Activated CD4-positive, alpha-beta memory T cell treated with anti-CD3 and anti-CD28 coated beads, Interleukin-2, amount 10 ng/mL, durations not matched to agents 7 days and 5 days (primary cell): Measurements from ENCODE around the gene UBAC2. TPM values are rescaled to one million over a fixed set of nuclear protein-coding genes. Genes with fewer than 3 reads are reported as not detected.

Experiments used
- CTCF ChIA-PET: fragments of 350-600 bp; sonication (Branson Sonifier 250); formaldehyde crosslinking; loops from one replicate; lab custom pipeline; 2021; ENCODE audit warnings: antibody characterized with exemption, inconsistent platforms; lab: Charles Lee
- POLR2A ChIA-PET: fragments of 350-600 bp; sonication (Branson Sonifier 250); formaldehyde crosslinking; loops from one replicate; lab custom pipeline; 2021; ENCODE audit warnings: antibody characterized with exemption; lab: Charles Lee
- DNase-seq: peaks from one replicate; pipeline ENCODE4 v3.0.0-alpha.2; 2020
- H3K27ac Mint-ChIP-seq: one replicate; pipeline ENCODE4 v1.8.0; 2021; ENCODE audit warnings: mild to moderate bottlenecking, mixed read lengths
- H3K27me3 Mint-ChIP-seq: one replicate; pipeline ENCODE4 v1.8.0; 2021; ENCODE audit warnings: mixed read lengths
- H3K36me3 Mint-ChIP-seq: one replicate; pipeline ENCODE4 v1.8.0; 2021; ENCODE audit warnings: low read depth, mixed read lengths
- H3K4me1 Mint-ChIP-seq: one replicate; pipeline ENCODE4 v1.8.0; 2021; ENCODE audit warnings: mixed read lengths
- H3K4me3 Mint-ChIP-seq: one replicate; pipeline ENCODE4 v1.8.0; 2021; ENCODE audit warnings: mild to moderate bottlenecking, mixed read lengths
- H3K9me3 Mint-ChIP-seq: one replicate; pipeline ENCODE4 v1.8.0; 2021; ENCODE audit warnings: mixed read lengths
- total RNA-seq, 2 experiments: library from RNA; stranded (reverse); gene quantifications; one replicate each; pipeline ENCODE4 v1.2.3, GENCODE V29; 2021

The UBAC2 gene
- total RNA-seq, 2 experiments from 2014 or later: 53.8 to 55.2 TPM

DNA sequence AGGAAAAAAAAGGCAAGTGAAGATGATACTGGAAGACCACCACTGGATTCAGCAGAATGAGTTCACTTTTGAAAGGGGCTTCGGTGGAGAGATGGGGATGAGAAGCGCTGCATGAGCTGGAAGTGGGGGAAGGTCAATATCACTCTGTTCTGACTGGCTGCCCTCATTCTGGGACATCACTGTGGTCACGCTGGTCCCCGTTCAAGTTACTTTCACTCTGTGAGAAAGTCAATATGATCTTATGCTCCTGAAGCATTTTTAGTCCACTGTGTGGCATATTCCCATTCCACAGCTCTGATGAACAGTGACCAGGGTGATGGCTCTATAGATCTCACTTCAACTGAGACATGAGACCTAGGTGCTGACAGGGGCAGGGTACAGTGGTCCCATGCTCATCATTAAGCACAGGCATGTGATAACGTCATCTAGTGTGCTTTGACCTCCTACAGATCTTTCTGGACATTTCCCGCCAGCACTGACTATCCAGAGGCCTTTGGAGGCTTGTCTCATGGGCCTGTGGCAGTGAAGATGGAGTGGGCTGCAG lies 146.8 kb downstream of the UBAC2 start:
- ChIA-PET POLR2A (interaction anchor here (0.8 to 3.0 kb wide), 6 partner anchors 22 to 93 kb away, joined by 3 to 13 read pairs (median 3); partner anchors contain the start of gene GPR183), CTCF (interaction anchor here (0.8 to 3.2 kb wide), 4 partner anchors 13 to 90 kb away, joined by 3 to 11 read pairs (median 4); no protein-coding TSS in a partner anchor)
- H3K36me3 Mint-ChIP-seq: peaks cover 57% of the 10 kb centered on the region
- no peaks in the 10 kb centered on the region for H3K27me3 Mint-ChIP-seq
- H3K9me3 Mint-ChIP-seq: no peaks in the 10 kb centered on the region
- DNase-seq: no peak
- H3K4me3 Mint-ChIP-seq: no peak overlapping the region
- H3K27ac Mint-ChIP-seq: no peak overlapping the region
- H3K4me1 Mint-ChIP-seq: peaks cover 41% of the 10 kb centered on the region

DNA sequence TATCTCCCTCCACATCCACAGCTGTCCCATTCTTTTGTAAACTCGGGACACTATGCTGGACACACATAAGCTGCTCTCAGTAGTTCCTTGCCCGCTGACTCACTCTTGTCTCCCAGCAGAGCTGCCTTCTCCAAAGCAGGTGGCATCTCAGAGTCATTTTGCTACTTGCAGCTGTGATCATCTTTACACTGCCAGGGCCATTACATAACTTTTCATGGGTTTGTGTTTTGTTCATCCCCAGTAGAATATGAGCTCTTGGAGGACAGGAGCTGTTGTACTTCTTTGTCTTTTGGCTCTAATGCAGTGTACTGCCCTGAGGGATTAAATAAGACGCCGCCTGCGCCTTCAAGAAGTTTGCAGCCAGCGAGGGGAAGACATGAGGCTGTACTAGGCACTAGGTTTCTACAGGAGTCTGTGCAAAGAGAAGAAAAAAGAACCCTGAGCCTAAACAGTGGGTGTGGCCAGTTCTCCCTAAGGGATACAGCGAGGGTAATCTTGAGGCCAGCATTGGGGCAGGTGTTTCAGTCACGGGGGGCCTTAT lies 147.3 kb downstream of the UBAC2 start:
- Mint-ChIP-seq H3K9me3 (no peaks in the 10 kb centered on the region), H3K36me3 (peaks cover 54% of the 10 kb centered on the region), H3K4me3 (no peak overlapping the region), H3K4me1 (peaks cover 47% of the 10 kb centered on the region), H3K27me3 (no peaks in the 10 kb centered on the region), H3K27ac (no peak overlapping the region)
- ChIA-PET POLR2A (interaction anchor here (0.8 to 3.0 kb wide), 8 partner anchors 14 to 92 kb away, joined by 3 to 13 read pairs (median 4); partner anchors contain the start of gene GPR183), CTCF (interaction anchor here (0.8 to 3.2 kb wide), 4 partner anchors 12 to 89 kb away, joined by 3 to 11 read pairs (median 4); no protein-coding TSS in a partner anchor)
- DNase-seq: no peak

DNA sequence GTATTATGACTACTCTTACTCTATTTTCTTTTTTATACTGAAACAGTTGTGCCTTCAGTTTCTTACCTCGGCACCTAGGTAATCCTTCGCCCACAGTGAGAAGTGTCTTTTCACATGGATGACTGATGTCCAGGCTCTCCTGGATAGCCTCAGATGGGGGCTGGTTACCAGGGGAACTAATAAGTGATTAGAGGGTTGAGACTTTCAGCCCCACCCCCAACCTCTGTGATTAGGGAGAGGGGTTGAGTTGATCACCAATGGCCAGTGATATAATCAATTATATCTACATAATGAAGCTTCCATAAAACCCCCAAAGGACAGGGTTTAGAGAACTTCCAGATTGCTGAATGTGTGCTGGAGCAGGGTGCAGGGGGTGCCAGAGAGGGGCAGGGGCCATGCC lies 149.5 kb downstream of the UBAC2 start:
- Mint-ChIP-seq H3K4me1 (peaks cover 69% of the 10 kb centered on the region), H3K27ac (no peak overlapping the region), H3K4me3 (no peak overlapping the region), H3K27me3 (no peaks in the 10 kb centered on the region), H3K9me3 (no peaks in the 10 kb centered on the region), H3K36me3 (peaks cover 48% of the 10 kb centered on the region)
- DNase-seq: no peak
- POLR2A ChIA-PET: no interaction called here
- CTCF ChIA-PET: no interaction called here

DNA sequence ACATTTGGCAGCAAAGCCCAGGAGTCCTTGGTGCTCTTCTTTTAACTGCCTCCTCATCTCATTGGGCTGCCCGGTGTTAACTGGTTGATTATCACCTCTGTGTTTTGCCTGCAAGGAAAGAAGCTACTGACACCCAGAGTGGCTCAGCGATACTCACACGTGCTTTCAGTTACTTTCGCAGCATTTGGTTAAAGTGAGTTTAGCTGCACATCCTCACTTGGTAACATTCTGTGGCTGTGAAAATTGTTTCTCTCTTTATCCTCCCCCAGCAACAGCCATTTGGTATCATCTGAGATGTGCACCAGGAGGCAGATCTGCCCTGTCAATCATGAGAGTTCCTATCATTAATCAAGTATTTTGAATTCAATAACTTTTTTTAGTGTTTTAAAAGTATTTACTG lies 151.1 kb downstream of the UBAC2 start:
- no peaks in the 10 kb centered on the region for H3K27me3 Mint-ChIP-seq
- ChIA-PET CTCF (interaction anchor here (0.8 to 4.2 kb wide), 21 partner anchors 10 to 86 kb away, joined by 3 to 24 read pairs (median 6); partner anchors contain the start of gene GPR183), POLR2A (interaction anchor here (0.9 to 12.9 kb wide), 24 partner anchors 8 to 152 kb away, joined by 3 to 349 read pairs (median 8); partner anchors contain the start of genes GPR183 and UBAC2)
- no peaks in the 10 kb centered on the region for H3K9me3 Mint-ChIP-seq
- peak overlapping the region; percentile 60 for H3K27ac Mint-ChIP-seq
- peak overlapping the region; percentile 40 for H3K4me3 Mint-ChIP-seq
- H3K4me1 Mint-ChIP-seq: peaks cover 76% of the 10 kb centered on the region
- H3K36me3 Mint-ChIP-seq: peaks cover 39% of the 10 kb centered on the region
- peak; percentile 45 for DNase-seq

DNA sequence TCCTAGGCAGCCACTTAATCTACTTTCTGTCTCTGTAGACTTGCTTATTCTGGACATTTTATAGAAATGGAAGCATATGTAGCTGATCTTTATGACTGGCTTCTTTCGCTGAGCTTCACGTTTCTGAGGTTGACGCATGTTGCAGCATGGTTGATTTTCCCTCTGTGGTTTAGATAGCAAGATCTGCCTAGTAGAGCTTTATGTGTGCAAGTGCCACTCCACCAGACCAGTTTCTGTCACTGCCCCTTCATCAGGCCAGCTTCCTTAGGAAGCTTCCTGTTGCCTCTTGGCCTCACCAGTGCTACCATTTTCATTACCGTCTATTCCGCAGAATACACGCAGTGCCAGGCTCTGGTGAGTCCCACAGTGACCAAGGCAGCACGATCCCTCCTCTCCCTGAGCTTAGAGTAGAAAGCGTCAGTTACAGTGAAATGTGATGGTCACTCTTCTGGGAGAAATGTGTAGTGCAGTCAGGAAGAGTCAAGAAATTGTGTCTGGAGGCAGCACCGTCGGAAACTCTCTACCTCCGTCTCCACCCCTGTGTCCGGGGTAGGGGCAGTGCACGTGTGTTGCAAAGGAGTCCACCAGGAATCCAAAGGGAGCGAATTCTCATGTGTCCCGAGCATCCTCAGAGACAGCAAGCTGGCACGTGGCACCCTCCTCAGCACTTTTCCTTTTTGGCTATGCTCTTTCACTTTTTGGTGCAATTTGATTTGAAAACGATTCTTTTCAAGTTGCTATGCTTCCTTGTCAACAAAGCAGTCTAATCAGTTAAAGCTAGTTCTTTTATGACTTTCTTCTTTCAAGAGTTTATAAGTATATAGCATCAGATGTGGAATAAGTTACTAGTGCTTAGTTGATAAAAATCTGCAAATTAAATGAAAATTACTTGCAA lies 151.9 kb downstream of the UBAC2 start:
- H3K27me3 Mint-ChIP-seq: no peaks in the 10 kb centered on the region
- ChIA-PET POLR2A (interaction anchor here (0.9 to 12.9 kb wide), 24 partner anchors 7 to 152 kb away, joined by 3 to 349 read pairs (median 8); partner anchors contain the start of genes GPR183 and UBAC2), CTCF (interaction anchor here (0.7 to 4.2 kb wide), 21 partner anchors 11 to 87 kb away, joined by 3 to 24 read pairs (median 6); partner anchors contain the start of gene GPR183)
- H3K9me3 Mint-ChIP-seq: no peaks in the 10 kb centered on the region
- peaks cover 32% of the 10 kb centered on the region for H3K36me3 Mint-ChIP-seq
- peaks cover 76% of the 10 kb centered on the region for H3K4me1 Mint-ChIP-seq
- peak overlapping the region; percentile 60 for H3K27ac Mint-ChIP-seq
- DNase-seq: peak; percentile 54
- peak overlapping the region; percentile 40 for H3K4me3 Mint-ChIP-seq

DNA sequence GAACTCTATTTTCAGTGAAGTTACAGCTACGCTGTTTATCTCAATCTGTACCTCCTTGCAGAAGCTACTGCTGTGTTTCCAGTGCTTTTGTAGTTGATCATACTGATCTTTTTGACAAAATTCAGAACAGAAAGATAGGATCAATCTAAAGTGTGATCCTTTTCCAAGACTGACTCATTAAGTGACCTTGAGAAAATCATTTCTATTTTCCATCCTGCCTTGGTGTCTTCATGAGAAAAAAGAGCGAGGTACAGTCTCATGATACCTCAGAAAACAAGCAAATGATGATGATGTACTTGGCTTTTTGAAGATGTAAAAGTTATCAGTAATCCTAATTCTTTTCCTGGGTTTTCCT lies 152.6 kb downstream of the UBAC2 start:
- H3K27ac Mint-ChIP-seq: peak overlapping the region; percentile 60
- no peaks in the 10 kb centered on the region for H3K27me3 Mint-ChIP-seq
- H3K4me3 Mint-ChIP-seq: peak overlapping the region; percentile 4
- H3K36me3 Mint-ChIP-seq: peaks cover 31% of the 10 kb centered on the region
- H3K4me1 Mint-ChIP-seq: peaks cover 76% of the 10 kb centered on the region
- H3K9me3 Mint-ChIP-seq: no peaks in the 10 kb centered on the region
- DNase-seq: no peak
- POLR2A ChIA-PET: interaction anchor here (1.2 to 12.9 kb wide), 15 partner anchors 8 to 153 kb away, joined by 3 to 349 read pairs (median 17); partner anchors contain the start of genes GPR183 and UBAC2
- CTCF ChIA-PET: interaction anchor here (0.7 to 4.2 kb wide), 10 partner anchors 12 to 83 kb away, joined by 3 to 24 read pairs (median 9); no protein-coding TSS in a partner anchor

DNA sequence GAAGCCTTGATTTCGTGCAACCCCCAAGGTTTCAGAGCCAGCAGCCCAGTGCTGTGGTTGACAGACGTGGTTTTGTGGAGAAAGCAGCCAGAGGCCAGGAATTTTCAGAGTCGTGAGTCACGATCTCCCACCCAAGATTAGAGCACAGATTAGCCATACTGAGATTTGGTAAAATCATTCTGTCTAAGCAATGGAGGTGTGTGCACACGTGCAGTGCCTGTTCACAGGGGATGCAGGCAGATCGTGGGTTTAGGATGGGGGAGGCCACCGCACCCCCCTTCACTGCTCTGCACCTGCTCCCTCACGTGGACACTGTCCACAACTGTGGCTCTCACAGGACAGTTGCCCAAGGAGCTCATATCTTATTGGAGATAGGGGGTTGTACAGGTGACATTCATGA lies 153.2 kb downstream of the UBAC2 start:
- no peak for DNase-seq
- CTCF ChIA-PET: interaction anchor here (0.9 to 4.2 kb wide), 5 partner anchors 13 to 84 kb away, joined by 3 to 24 read pairs (median 3); no protein-coding TSS in a partner anchor
- POLR2A ChIA-PET: interaction anchor here (1.3 to 12.9 kb wide), 7 partner anchors 13 to 51 kb away, joined by 4 to 349 read pairs (median 55); partner anchors contain the start of gene GPR183
- Mint-ChIP-seq H3K27me3 (no peaks in the 10 kb centered on the region), H3K36me3 (peaks cover 29% of the 10 kb centered on the region), H3K27ac (peak overlapping the region; percentile 96), H3K9me3 (no peaks in the 10 kb centered on the region), H3K4me1 (peaks cover 79% of the 10 kb centered on the region), H3K4me3 (peak overlapping the region; percentile 39)

DNA sequence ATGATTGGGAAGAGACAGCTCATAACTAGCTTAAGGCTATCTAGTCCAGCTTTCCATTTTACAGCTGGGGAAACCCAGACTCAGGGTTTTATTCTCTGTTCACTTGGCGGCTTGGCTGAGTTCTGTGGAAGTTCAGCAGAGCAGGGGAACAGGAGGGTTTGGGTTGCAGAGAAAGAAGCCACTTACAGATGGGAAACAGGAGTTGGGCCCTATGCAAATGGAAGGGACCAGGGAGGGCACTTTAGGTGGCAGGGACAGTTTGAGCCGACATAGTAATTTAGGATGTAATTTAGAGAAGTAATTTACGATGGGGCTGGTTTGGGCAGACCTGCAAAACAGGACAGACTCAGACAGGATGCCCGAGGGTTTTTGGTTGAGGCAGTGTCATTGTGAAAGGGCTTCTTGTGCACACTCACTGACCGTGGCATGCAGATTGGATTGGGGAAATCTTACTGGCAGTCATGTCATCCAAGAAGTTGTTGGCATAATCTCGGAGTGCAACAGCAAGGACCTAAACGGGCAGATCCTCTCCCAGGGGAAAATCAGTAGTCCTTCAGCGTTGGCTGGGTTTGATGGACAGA lies 153.8 kb downstream of the UBAC2 start:
- peak; percentile 54 for DNase-seq
- ChIA-PET POLR2A (interaction anchor here (1.0 to 12.9 kb wide), 8 partner anchors 12 to 52 kb away, joined by 3 to 349 read pairs (median 52); partner anchors contain the start of gene GPR183), CTCF (interaction anchor here (0.9 to 4.2 kb wide), 5 partner anchors 12 to 85 kb away, joined by 3 to 24 read pairs (median 3); no protein-coding TSS in a partner anchor)
- H3K4me1 Mint-ChIP-seq: peaks cover 85% of the 10 kb centered on the region
- H3K36me3 Mint-ChIP-seq: peaks cover 31% of the 10 kb centered on the region
- H3K4me3 Mint-ChIP-seq: peak overlapping the region; percentile 39
- H3K27me3 Mint-ChIP-seq: no peaks in the 10 kb centered on the region
- no peaks in the 10 kb centered on the region for H3K9me3 Mint-ChIP-seq
- peak overlapping the region; percentile 96 for H3K27ac Mint-ChIP-seq

DNA sequence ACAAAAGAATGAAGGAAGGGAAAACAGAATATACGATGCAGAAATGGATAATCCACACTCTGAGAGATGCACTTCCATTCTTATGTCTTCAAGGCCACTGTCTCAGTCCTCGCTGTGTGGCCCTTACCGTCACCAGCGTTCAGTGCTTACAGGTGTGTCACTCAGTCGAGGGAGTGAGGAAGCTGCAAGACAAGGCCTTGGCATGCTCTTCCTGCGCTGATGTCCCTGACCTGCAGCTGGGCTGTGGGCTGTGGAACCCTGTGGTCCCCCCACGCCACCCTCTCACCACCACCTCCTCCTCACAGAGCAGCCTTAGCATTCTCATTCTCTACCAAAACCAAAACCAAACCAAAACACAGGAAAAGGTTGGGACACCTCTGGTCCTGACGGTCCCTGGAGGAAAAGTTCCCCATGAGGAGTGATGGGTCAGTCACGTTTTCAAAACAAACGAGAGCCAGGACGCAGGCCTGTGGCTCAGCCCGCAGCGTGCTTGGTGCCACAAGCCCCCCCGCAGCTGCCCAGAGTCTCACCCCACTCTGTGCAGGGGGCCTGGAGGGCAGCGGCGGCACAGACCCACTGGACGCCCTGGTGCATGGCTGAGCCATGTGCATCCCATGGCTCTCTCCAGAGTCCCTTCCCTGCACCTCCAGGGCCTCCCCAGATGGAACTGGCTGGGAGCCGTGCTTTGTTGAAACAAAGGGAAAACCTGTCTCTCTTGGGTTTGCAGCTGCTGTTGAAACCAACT lies 154.8 kb downstream of the UBAC2 start:
- Mint-ChIP-seq H3K27me3 (no peaks in the 10 kb centered on the region), H3K27ac (peak overlapping the region; percentile 96), H3K36me3 (peaks cover 38% of the 10 kb centered on the region), H3K9me3 (no peaks in the 10 kb centered on the region), H3K4me3 (peak overlapping the region; percentile 56), H3K4me1 (peaks cover 95% of the 10 kb centered on the region)
- ChIA-PET CTCF (interaction anchor here (1.2 to 4.2 kb wide), 7 partner anchors 27 to 86 kb away, joined by 3 to 24 read pairs (median 5); no protein-coding TSS in a partner anchor), POLR2A (interaction anchor here (0.7 to 12.9 kb wide), 19 partner anchors 11 to 156 kb away, joined by 3 to 349 read pairs (median 8); partner anchors contain the start of genes GPR183 and UBAC2)
- DNase-seq: peak; percentile 31

DNA sequence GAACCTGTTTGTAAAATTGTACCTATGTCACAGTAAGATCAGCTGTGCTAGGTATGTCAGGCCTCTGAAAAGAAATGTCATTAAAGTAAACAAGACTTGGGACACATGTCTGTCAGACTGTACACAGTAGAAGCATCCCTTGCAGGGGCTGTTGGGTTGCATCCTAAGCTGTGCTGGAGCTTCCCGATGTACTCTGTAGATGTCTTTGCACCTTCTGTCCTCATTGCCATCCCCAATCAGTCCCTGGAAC lies 155.3 kb downstream of the UBAC2 start:
- CTCF ChIA-PET: interaction anchor here (1.3 to 2.9 kb wide), 5 partner anchors 27 to 86 kb away, joined by 3 to 17 read pairs (median 5); no protein-coding TSS in a partner anchor
- Mint-ChIP-seq H3K4me1 (peaks cover 96% of the 10 kb centered on the region), H3K27me3 (no peaks in the 10 kb centered on the region), H3K36me3 (peaks cover 38% of the 10 kb centered on the region), H3K9me3 (no peaks in the 10 kb centered on the region), H3K4me3 (peak overlapping the region; percentile 56), H3K27ac (peak overlapping the region; percentile 96)
- DNase-seq: no peak
- POLR2A ChIA-PET: interaction anchor here (0.7 to 12.9 kb wide), 19 partner anchors 10 to 156 kb away, joined by 3 to 349 read pairs (median 8); partner anchors contain the start of genes GPR18, GPR183 and UBAC2
